Neuronal stem cell (in vitro differentiated cells): ENCODE results near the gene TFAP2E. TPM values are rescaled to one million over a fixed set of nuclear protein-coding genes. Genes with fewer than 3 reads are reported as not detected.

Experiments
- DNase-seq: peaks from one replicate; pipeline ENCODE4 v3.0.0-alpha.2; 2013; ENCODE audit warnings: low spot score
- H2AFZ ChIP-seq: one replicate; pipeline ENCODE4 v1.6.1; 2013; ENCODE audit warnings: mild to moderate bottlenecking, low read length, inconsistent platforms
- H2AK5ac ChIP-seq: 2 replicates; pipeline ENCODE4 v1.6.1; 2013; ENCODE audit warnings: low read depth, mild to moderate bottlenecking, inconsistent platforms, low read length, moderate library complexity, mixed read lengths
- H2BK120ac ChIP-seq: 2 replicates; pipeline ENCODE4 v1.6.1; 2013; ENCODE audit warnings: low read depth, mild to moderate bottlenecking, inconsistent platforms, low read length, moderate library complexity, mixed read lengths
- H2BK12ac ChIP-seq: one replicate; pipeline ENCODE4 v1.6.1; 2013; ENCODE audit warnings: low read length, inconsistent platforms
- H2BK15ac ChIP-seq: 2 replicates; pipeline ENCODE4 v1.6.1; 2013; ENCODE audit warnings: mild to moderate bottlenecking, low read length, inconsistent platforms, mixed read lengths
- H2BK5ac ChIP-seq: one replicate; pipeline ENCODE4 v1.6.1; 2013; ENCODE audit warnings: inconsistent platforms, mild to moderate bottlenecking, low read length, moderate library complexity
- H3K14ac ChIP-seq: one replicate; pipeline ENCODE4 v1.6.1; 2013; ENCODE audit warnings: low read length, inconsistent platforms
- H3K18ac ChIP-seq: 2 replicates; pipeline ENCODE4 v1.6.1; 2013; ENCODE audit warnings: low read length, inconsistent platforms
- H3K23ac ChIP-seq: 2 replicates; pipeline ENCODE4 v1.6.1; 2013; ENCODE audit warnings: low read depth, mild to moderate bottlenecking, mixed read lengths, low read length, inconsistent platforms; ENCODE audit not compliant: poor library complexity
- H3K27ac ChIP-seq: replicated peaks from 3 replicates; pipeline ENCODE4 v1.5.1; 2013; ENCODE audit warnings: low read length, inconsistent platforms
- H3K27me3 ChIP-seq, 3 experiments: 2 replicates each; pipeline ENCODE4 v1.6.1; 2013; ENCODE audit warnings: low read length in 3 of 3, mild to moderate bottlenecking in 2 of 3, inconsistent platforms in 1 of 3, low read depth in 1 of 3, mixed read lengths in 1 of 3, moderate library complexity in 1 of 3; ENCODE audit not compliant: control insufficient read depth in 3 of 3, insufficient read depth in 3 of 3
- H3K36me3 ChIP-seq, 2 donors: replicated peaks in 1 of 2; 2 replicates each; pipeline ENCODE4 v1.6.1; 2013; ENCODE audit warnings: low read length in 2 of 2; ENCODE audit not compliant: control insufficient read depth in 2 of 2, insufficient read depth in 2 of 2
- H3K4ac ChIP-seq: 2 replicates; pipeline ENCODE4 v1.6.1; 2013; ENCODE audit warnings: inconsistent platforms, mild to moderate bottlenecking, low read length, moderate library complexity
- H3K4me1 ChIP-seq, 2 donors: 1 replicate in 1 of 2; 2 replicates in 1 of 2; pipeline ENCODE4 v1.6.1; 2013; ENCODE audit warnings: low read length in 2 of 2, low read depth in 1 of 2; ENCODE audit not compliant: control insufficient read depth in 2 of 2, insufficient read depth in 1 of 2
- H3K4me2 ChIP-seq: one replicate; pipeline ENCODE4 v1.6.1; 2013; ENCODE audit warnings: mild to moderate bottlenecking, low read length, inconsistent platforms; ENCODE audit not compliant: insufficient read depth, poor library complexity, severe bottlenecking
- H3K4me3 ChIP-seq, 2 donors: 2 replicates each; pipeline ENCODE4 v1.5.1; 2013; ENCODE audit warnings: low read length in 2 of 2, mild to moderate bottlenecking in 2 of 2, inconsistent platforms in 1 of 2, moderate library complexity in 1 of 2
- H3K79me1 ChIP-seq: one replicate; pipeline ENCODE4 v1.6.1; 2013; ENCODE audit warnings: low read depth, mild to moderate bottlenecking, inconsistent platforms, low read length, moderate library complexity
- H3K9ac ChIP-seq: one replicate; pipeline ENCODE4 v1.6.1; 2013; ENCODE audit warnings: mild to moderate bottlenecking, low read depth, low read length, inconsistent platforms; ENCODE audit not compliant: poor library complexity
- H3K9me3 ChIP-seq, 2 donors: replicated peaks in 1 of 2; 2 replicates each; pipeline versions ENCODE3 to v1.6.1; 2013; ENCODE audit warnings: low read length in 2 of 2, mild to moderate bottlenecking in 2 of 2, inconsistent platforms in 1 of 2, low read depth in 1 of 2, mixed read lengths in 1 of 2, moderate library complexity in 1 of 2; ENCODE audit not compliant: control insufficient read depth in 2 of 2, insufficient read depth in 1 of 2
- H4K8ac ChIP-seq: one replicate; pipeline ENCODE4 v1.6.1; 2013; ENCODE audit warnings: low read depth, mild to moderate bottlenecking, inconsistent platforms, low read length, moderate library complexity
- H4K91ac ChIP-seq: one replicate; pipeline ENCODE4 v1.6.1; 2013; ENCODE audit warnings: low read length, low read depth, mild to moderate bottlenecking, inconsistent platforms; ENCODE audit not compliant: poor library complexity
- WGBS, 2 donors: extraction: QIAGEN DNeasy Blood & Tissue Kit; methylation state at CpG; one replicate each; pipeline ENCODE4 v1.1.7; 2013; ENCODE audit warnings: missing lambda C conversion rate in 2 of 2, mixed read lengths in 1 of 2; ENCODE audit not compliant: insufficient read length in 2 of 2, insufficient replicate concordance in 1 of 2; ENCODE audit errors: extremely low coverage in 2 of 2; 5-methylcytosine and 5-hydroxymethylcytosine counted together
- polyA plus RNA-seq, 2 experiments: library from polyadenylated mRNA; stranded (reverse); fragments of 200-250 nt; gene quantifications; one replicate each; pipeline ENCODE4 v1.2.3, GENCODE V29; 2013

Gene TFAP2E
- 0.25 TPM for polyA plus RNA-seq (2013, experiment 1 of 2)
- 0.24 TPM for polyA plus RNA-seq (2013, experiment 2 of 2)

DNA sequence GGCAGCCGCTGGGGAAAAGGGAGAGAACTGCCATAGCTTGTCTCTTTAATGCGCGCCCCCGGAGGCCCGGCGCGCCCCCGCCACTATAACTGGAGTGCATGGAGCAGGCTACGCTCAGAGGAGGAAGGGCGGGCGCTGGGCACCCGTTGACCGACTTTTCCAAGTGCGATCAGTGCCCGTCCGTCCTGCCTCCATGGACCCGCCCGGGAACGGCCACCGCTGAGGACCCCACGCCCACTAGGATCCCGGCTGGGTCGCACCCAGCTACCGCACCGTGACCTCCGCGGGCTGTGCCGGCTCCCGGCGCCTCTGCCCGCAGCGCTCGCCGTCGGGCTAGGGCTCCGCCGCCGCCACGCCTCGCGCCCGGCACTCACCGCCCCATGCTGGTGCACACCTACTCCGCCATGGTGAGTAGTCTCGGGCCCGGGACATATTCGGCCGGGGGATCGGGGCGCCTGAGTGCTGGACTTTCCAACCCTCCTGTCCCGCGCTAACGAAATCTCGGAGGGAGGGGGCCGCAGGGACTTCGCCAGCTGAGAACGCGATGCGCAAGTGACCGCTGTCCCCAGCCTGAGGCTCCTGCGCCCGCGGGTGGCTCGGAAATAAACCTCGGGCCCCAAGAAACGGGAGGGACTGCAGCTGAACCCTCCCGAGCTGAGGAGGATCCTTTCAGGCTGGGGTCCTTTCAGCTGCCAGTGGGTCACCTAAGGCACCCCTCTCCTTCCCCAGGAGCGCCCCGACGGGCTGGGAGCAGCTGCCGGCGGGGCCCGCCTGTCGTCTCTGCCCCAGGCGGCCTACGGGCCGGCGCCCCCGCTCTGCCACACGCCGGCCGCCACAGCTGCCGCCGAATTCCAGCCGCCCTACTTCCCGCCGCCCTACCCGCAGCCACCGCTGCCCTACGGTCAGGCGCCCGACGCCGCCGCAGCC, at the start of gene TFAP2E:
TFAP2E (plus strand) TSS at position 117 of the 927 bp plus-strand sequence; CDS start at position 381, 264 bp downstream.
- H2BK12ac ChIP-seq, result no peak within 1 kb of the TSS
- H3K36me3 ChIP-seq, result no peaks in the 10 kb centered on the region
- H2AFZ ChIP-seq, result peak within 1 kb of the TSS; percentile 90
- no peak for DNase-seq
- peak within 1 kb of the TSS; percentile 8 for H2BK120ac ChIP-seq
- H3K9ac ChIP-seq, result no peak within 1 kb of the TSS
- peak within 1 kb of the TSS; percentile 21 for H2AK5ac ChIP-seq
- peak within 1 kb of the TSS; percentile 73 for H3K4me2 ChIP-seq
- no peak within 1 kb of the TSS for H4K8ac ChIP-seq
- no CpG with 5 or more reads among the region's 95 CpGs for WGBS, 2 donors
- no peak within 1 kb of the TSS for H3K14ac ChIP-seq
- H3K27me3 ChIP-seq, result peaks cover 54 to 83% (median 72%) of the 10 kb centered on the region in 3 experiments
- peak within 1 kb of the TSS; percentile 64 for H3K18ac ChIP-seq
- H2BK5ac ChIP-seq, result no peak within 1 kb of the TSS
- H3K9me3 ChIP-seq, result peaks cover 0 to 1% of the 10 kb centered on the region in 2 donors
- H3K4ac ChIP-seq, result no peak within 1 kb of the TSS
- H4K91ac ChIP-seq, result no peak within 1 kb of the TSS
- H3K23ac ChIP-seq, result peak within 1 kb of the TSS; percentile 16
- no peaks in the 10 kb centered on the region for H3K79me1 ChIP-seq
- H3K4me1 ChIP-seq, result peaks cover 3 to 11% of the 10 kb centered on the region in 2 donors
- no peak within 1 kb of the TSS for H3K27ac ChIP-seq
- peak within 1 kb of the TSS; percentile 44 to 48 for H3K4me3 ChIP-seq
- no peak within 1 kb of the TSS for H2BK15ac ChIP-seq

- H3K27me3 ChIP-seq, result no peaks in the 10 kb centered on the region
- H3K14ac ChIP-seq, result no peak overlapping the region
- H3K4me2 ChIP-seq, result no peak overlapping the region
- H3K36me3 ChIP-seq, result peaks cover 0 to 4% of the 10 kb centered on the region in 2 donors
- H4K8ac ChIP-seq, result no peak overlapping the region
- no peak overlapping the region for H3K23ac ChIP-seq
- H3K18ac ChIP-seq, result no peak overlapping the region
- no peak overlapping the region for H2AK5ac ChIP-seq
- H3K9ac ChIP-seq, result no peak overlapping the region
- H2BK15ac ChIP-seq, result no peak overlapping the region
- H3K4me1 ChIP-seq, result no peaks in the 10 kb centered on the region
- H2BK5ac ChIP-seq, result no peak overlapping the region
- DNase-seq, result no peak
- H3K9me3 ChIP-seq, result peaks cover 0 to 48% of the 10 kb centered on the region in 2 donors
- no peak overlapping the region for H3K4ac ChIP-seq
- no peak overlapping the region for H3K27ac ChIP-seq
- H4K91ac ChIP-seq, result no peak overlapping the region
- peaks cover 1% of the 10 kb centered on the region for H3K79me1 ChIP-seq
- no peak overlapping the region for H3K4me3 ChIP-seq
- H2AFZ ChIP-seq, result no peak overlapping the region
- no peak overlapping the region for H2BK120ac ChIP-seq
- no peak overlapping the region for H2BK12ac ChIP-seq
- WGBS, 2 donors, result no CpG with 5 or more reads among the region's 2 CpGs
Observed at GRCh38 chr1:35524106-35524505, 49.0 kb upstream of the TFAP2E start.

- H3K4me3 ChIP-seq, result no peak overlapping the region
- H2BK5ac ChIP-seq, result no peak overlapping the region
- no peak overlapping the region for H3K4me2 ChIP-seq
- no peaks in the 10 kb centered on the region for H3K79me1 ChIP-seq
- no peak overlapping the region for H3K23ac ChIP-seq
- DNase-seq, result no peak
- no peak overlapping the region for H2BK15ac ChIP-seq
- H3K4me1 ChIP-seq, result no peaks in the 10 kb centered on the region
- H3K27me3 ChIP-seq, result no peaks in the 10 kb centered on the region
- no peak overlapping the region for H3K9ac ChIP-seq
- H3K14ac ChIP-seq, result no peak overlapping the region
- no peak overlapping the region for H4K8ac ChIP-seq
- H3K9me3 ChIP-seq, result peaks cover 13 to 70% of the 10 kb centered on the region in 2 donors
- no peak overlapping the region for H2BK120ac ChIP-seq
- no peak overlapping the region for H3K4ac ChIP-seq
- no peak overlapping the region for H2AFZ ChIP-seq
- H4K91ac ChIP-seq, result no peak overlapping the region
- H3K18ac ChIP-seq, result no peak overlapping the region
- H2AK5ac ChIP-seq, result no peak overlapping the region
- H3K27ac ChIP-seq, result no peak overlapping the region
- whole genome bisulfite sequencing, 2 donors, result no CpG with 5 or more reads among the region's 5 CpGs
- H3K36me3 ChIP-seq, result peaks cover 10 to 51% of the 10 kb centered on the region in 2 donors
- no peak overlapping the region for H2BK12ac ChIP-seq
Observed at GRCh38 chr1:35530168-35530567, 42.9 kb upstream of the TFAP2E start.

GRCh38 chr1:35530946-35531345, 42.2 kb upstream of the TFAP2E start:
- Histone ChIP-seq H3K27ac (no peak overlapping the region), H3K27me3 (no peaks in the 10 kb centered on the region), H3K23ac (no peak overlapping the region), H2BK15ac (no peak overlapping the region), H2AK5ac (no peak overlapping the region), H3K18ac (no peak overlapping the region), H3K4me1 (no peaks in the 10 kb centered on the region), H2BK5ac (no peak overlapping the region), H3K9ac (no peak overlapping the region), H2BK120ac (no peak overlapping the region), H2AFZ (no peak overlapping the region), H4K91ac (no peak overlapping the region), H3K4me3 (peak overlapping the region in 1 of 2 donors; percentile 69), H3K14ac (no peak overlapping the region), H3K9me3 (peaks cover 13 to 62% of the 10 kb centered on the region in 2 donors), H3K79me1 (no peaks in the 10 kb centered on the region), H3K4me2 (no peak overlapping the region), H3K4ac (no peak overlapping the region), H4K8ac (no peak overlapping the region), H2BK12ac (no peak overlapping the region), H3K36me3 (peaks cover 10 to 53% of the 10 kb centered on the region in 2 donors)
- DNase-seq, result no peak
- no CpG with 5 or more reads among the region's 2 CpGs for WGBS, 2 donors
